Stimulated activated CD4-positive, alpha-beta T cell treated with anti-CD3 and anti-CD28 coated beads, Interleukin-4, amount 100 ng/mL, for 48 hours (primary cell): ENCODE results near the gene SLC6A6.
"Not testable (repeated sequence)": the region's sequence is repeated elsewhere in the genome, so short reads cannot be mapped to it uniquely, and the experiment has no call there.

Source experiments
- DNase-seq, 2 donors: peaks; one replicate each; pipeline ENCODE4 v3.0.0-alpha.2; 2020; ENCODE audit warnings: low read depth in 2 of 2

The SLC6A6 gene

GRCh38 chr3:14507757-14508504, 105.5 kb downstream of the SLC6A6 start:
- DNase-seq, result no peak

- no peak for DNase-seq
Observed at GRCh38 chr3:14508505-14508819, 106.1 kb downstream of the SLC6A6 start.

GRCh38 chr3:14508966-14509795, 106.8 kb downstream of the SLC6A6 start:
- DNase-seq, result peak; percentile 71 to 90

GRCh38 chr3:14509796-14510100, 107.3 kb downstream of the SLC6A6 start:
- no peak for DNase-seq

GRCh38 chr3:14510838-14511622, 108.6 kb downstream of the SLC6A6 start:
- DNase-seq, result no peak

- DNase-seq, result no peak
Observed at GRCh38 chr3:14511623-14512280, 109.3 kb downstream of the SLC6A6 start.

GRCh38 chr3:14512281-14512941, 110.0 kb downstream of the SLC6A6 start:
- DNase-seq, result no peak

GRCh38 chr3:14512942-14513327, 110.5 kb downstream of the SLC6A6 start:
- DNase-seq, result no peak

GRCh38 chr3:14513566-14514322, 111.3 kb downstream of the SLC6A6 start:
- no peak for DNase-seq

GRCh38 chr3:14514323-14514720, 111.9 kb downstream of the SLC6A6 start:
- no peak for DNase-seq

- DNase-seq, result not testable (repeated sequence)
Observed at GRCh38 chr3:14515526-14515925, 113.1 kb downstream of the SLC6A6 start.

GRCh38 chr3:14516738-14517345, 114.4 kb downstream of the SLC6A6 start:
- no peak for DNase-seq

GRCh38 chr3:14517601-14518431, 115.4 kb downstream of the SLC6A6 start:
- no peak for DNase-seq

GRCh38 chr3:14518432-14518802, 116.0 kb downstream of the SLC6A6 start:
- no peak for DNase-seq

- no peak for DNase-seq
Observed at GRCh38 chr3:14518893-14519292, 116.5 kb downstream of the SLC6A6 start.

GRCh38 chr3:14519406-14519805, 117.0 kb downstream of the SLC6A6 start:
- no peak for DNase-seq

- DNase-seq, result no peak
Observed at GRCh38 chr3:14520149-14520548, 117.7 kb downstream of the SLC6A6 start.

GRCh38 chr3:14520967-14521366, 118.6 kb downstream of the SLC6A6 start:
- no peak for DNase-seq

GRCh38 chr3:14521611-14522010, 119.2 kb downstream of the SLC6A6 start:
- DNase-seq, result no peak
